ENCODE measurements around the gene MCRIP1.

MCRIP1 gene

DNA sequence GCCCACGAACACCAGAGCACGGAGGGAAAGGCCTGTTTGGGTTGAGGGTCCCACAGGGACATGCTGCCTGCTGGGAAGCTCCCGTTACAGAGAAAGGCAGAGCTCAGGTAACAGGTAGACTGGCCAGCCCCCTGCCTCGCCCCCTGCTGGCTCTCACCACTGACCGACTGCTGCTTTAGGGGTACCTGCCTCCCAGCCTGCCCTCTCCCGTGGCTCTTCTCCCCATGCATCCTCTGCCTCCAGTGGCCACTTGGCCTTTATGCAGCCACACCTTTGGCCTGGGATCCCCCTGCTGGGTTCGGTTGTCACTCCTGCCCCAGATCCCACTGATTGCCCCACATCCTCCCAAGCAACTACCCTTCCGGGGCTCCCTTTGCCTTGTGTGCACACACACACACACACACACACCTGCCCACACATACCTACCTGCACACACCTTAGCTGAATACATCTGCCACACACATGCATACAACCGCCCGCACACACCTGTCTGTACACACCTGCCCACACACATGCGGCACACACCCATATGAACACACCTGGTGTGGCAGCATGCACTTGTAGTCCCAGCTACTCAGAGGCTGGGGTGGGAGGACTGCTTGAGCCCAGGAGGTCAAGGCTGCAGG is 7.1 kb downstream of the MCRIP1 start:
- TF ChIP-seq, protein P1, sequence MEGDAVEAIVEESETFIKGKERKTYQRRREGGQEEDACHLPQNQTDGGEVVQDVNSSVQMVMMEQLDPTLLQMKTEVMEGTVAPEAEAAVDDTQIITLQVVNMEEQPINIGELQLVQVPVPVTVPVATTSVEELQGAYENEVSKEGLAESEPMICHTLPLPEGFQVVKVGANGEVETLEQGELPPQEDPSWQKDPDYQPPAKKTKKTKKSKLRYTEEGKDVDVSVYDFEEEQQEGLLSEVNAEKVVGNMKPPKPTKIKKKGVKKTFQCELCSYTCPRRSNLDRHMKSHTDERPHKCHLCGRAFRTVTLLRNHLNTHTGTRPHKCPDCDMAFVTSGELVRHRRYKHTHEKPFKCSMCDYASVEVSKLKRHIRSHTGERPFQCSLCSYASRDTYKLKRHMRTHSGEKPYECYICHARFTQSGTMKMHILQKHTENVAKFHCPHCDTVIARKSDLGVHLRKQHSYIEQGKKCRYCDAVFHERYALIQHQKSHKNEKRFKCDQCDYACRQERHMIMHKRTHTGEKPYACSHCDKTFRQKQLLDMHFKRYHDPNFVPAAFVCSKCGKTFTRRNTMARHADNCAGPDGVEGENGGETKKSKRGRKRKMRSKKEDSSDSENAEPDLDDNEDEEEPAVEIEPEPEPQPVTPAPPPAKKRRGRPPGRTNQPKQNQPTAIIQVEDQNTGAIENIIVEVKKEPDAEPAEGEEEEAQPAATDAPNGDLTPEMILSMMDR (IDR thresholded peaks at IDR 0.05; ENCODE audit: extremely low read depth, insufficient read depth, missing control alignments), result no peak
- in situ Hi-C loops (cut with MboI; ENCODE audit: low pct_unique_long_range_greater_than_20kb, low sequenced_read_pairs, unreplicated experiment), result no loop called here

GRCh38 chr17:81824595-81824994 is 8.5 kb downstream of the MCRIP1 start:
- in situ Hi-C loops (cut with MboI; ENCODE audit: low pct_unique_long_range_greater_than_20kb, low sequenced_read_pairs, unreplicated experiment), result no loop called here
- TF ChIP-seq, protein P1 (IDR thresholded peaks at IDR 0.05; ENCODE audit: extremely low read depth, insufficient read depth, missing control alignments), result no peak
- DNase-seq (ENCODE audit: low spot score), result no peak

More for the DNA sequence above, 7.1 kb downstream of the MCRIP1 start:
- no peak for DNase-seq (ENCODE audit: low spot score)

DNA sequence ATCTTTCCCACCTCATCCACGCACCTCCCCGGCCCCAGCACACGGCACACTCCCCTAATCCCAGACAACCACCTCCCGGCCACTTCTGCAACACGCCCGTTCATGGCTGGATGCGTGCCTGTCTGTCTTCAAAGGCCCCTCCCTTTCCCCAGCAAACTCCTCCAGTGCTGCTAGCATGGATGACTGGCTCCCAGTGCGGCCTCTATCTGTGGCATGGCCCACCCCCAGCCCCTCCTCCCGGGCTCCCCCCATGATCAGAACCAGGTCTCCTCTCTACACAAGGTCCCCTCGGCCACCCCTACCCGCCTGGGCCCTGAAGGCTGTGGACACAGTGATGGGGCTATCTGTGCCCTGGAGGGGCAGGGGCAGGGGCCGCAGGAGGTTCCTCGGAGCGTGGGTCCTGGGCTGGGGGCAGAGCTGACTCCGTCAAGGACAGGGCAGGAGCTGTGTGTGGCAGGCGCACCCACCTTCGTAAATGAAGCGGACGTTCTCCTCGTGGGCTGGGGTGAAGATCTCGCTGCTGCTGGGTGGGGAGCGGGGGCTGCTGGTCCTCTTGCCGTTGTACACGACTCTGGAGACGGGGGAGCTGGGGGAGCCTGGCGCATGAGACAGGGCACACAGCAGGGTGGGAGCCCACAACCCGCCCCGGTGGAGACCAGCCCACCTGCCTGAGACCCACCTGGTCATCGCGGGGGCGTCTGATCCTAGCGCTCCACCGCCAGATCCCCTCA is 9.1 kb downstream of the MCRIP1 start:
- in situ Hi-C loops (cut with MboI; ENCODE audit: low pct_unique_long_range_greater_than_20kb, low sequenced_read_pairs, unreplicated experiment), result no loop called here
- TF ChIP-seq, protein P1 (IDR thresholded peaks at IDR 0.05; ENCODE audit: extremely low read depth, insufficient read depth, missing control alignments), result no peak
- no peak for DNase-seq (ENCODE audit: low spot score)

- TF ChIP-seq, protein P1 (IDR thresholded peaks at IDR 0.05; ENCODE audit: extremely low read depth, insufficient read depth, missing control alignments), result no peak
- in situ Hi-C loops (cut with MboI; ENCODE audit: low pct_unique_long_range_greater_than_20kb, low sequenced_read_pairs, unreplicated experiment), result no loop called here
- no peak for DNase-seq (ENCODE audit: low spot score)
Observed at GRCh38 chr17:81822996-81823819, 9.9 kb downstream of the MCRIP1 start.

DNA sequence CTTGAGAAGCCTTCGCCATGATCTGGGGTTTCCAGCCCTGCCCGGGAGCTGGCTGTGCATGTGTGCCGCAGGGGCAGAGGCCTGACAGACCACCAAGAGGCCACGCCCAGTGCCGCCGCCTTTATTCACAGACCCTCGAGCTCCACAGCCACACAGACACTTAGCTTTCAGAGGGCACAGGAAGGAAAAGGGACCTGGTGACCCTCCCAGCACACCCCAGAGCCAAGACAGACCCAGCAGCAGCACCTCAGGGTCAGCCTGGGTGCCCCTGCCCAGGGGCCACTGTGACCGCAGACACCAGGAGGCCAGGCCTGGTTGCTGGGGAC is 10.8 kb downstream of the MCRIP1 start:
- in situ Hi-C loops (cut with MboI; ENCODE audit: low pct_unique_long_range_greater_than_20kb, low sequenced_read_pairs, unreplicated experiment), result no loop called here
- TF ChIP-seq, protein P1 (IDR thresholded peaks at IDR 0.05; ENCODE audit: extremely low read depth, insufficient read depth, missing control alignments), result no peak
- DNase-seq (ENCODE audit: low spot score), result no peak

- TF ChIP-seq, protein P1 (IDR thresholded peaks at IDR 0.05; ENCODE audit: extremely low read depth, insufficient read depth, missing control alignments), result peak; percentile 4
- DNase-seq (ENCODE audit: low spot score), result no peak
- in situ Hi-C loops (cut with MboI; ENCODE audit: low pct_unique_long_range_greater_than_20kb, low sequenced_read_pairs, unreplicated experiment), result no loop called here
Observed at GRCh38 chr17:81821603-81822311, 11.3 kb downstream of the MCRIP1 start.
